HepG2 (cell line): Measurements from ENCODE around the gene SPTSSB. TPM values are rescaled to one million over a fixed set of nuclear protein-coding genes. Genes with fewer than 3 reads are reported as not detected.

ENCODE experiments used
- BRCA1 ChIP-seq: sonication (generic); formaldehyde crosslinking; IDR thresholded peaks from 2 replicates; pipeline ENCODE4 v1.4.0; 2020; ENCODE audit warnings: missing genetic modification reagents
- CBX5 ChIP-seq: sonication (generic); formaldehyde crosslinking; IDR thresholded peaks from 2 replicates; pipeline ENCODE4 v1.4.0; 2020; ENCODE audit warnings: missing genetic modification reagents, borderline replicate concordance
- ERF ChIP-seq: IDR thresholded peaks from 2 replicates; pipeline ENCODE4 v1.6.1; 2018; ENCODE audit warnings: missing biosample characterization, missing genetic modification reagents
- KDM5A ChIP-seq: fragments of 200-600 bp; sonication (generic); IDR thresholded peaks from 2 replicates; pipeline ENCODE4 v1.7.0; 2018; ENCODE audit warnings: antibody characterized with exemption, mild to moderate bottlenecking, low read length, borderline replicate concordance
- KMT2A ChIP-seq: sonication (generic); formaldehyde crosslinking; IDR thresholded peaks from 2 replicates; pipeline ENCODE4 v1.4.0; 2020; ENCODE audit warnings: missing genetic modification reagents
- MAFF ChIP-seq: IDR thresholded peaks from 2 replicates; pipeline ENCODE4 v1.6.1; 2011; ENCODE audit warnings: low read depth, low read length, improper control_type of control experiment
- RCOR2 ChIP-seq: IDR thresholded peaks from 2 replicates; pipeline ENCODE4 v1.6.1; 2016; ENCODE audit warnings: missing biosample characterization, missing genetic modification reagents
- SYNCRIP ChIP-seq: fragments of 200-400 bp; formaldehyde crosslinking; IDR thresholded peaks from 2 replicates; pipeline ENCODE4 v1.6.1; 2018; ENCODE audit warnings: mild to moderate bottlenecking, low read depth, low read length; ENCODE audit not compliant: insufficient read depth
- YEATS4 ChIP-seq: sonication (generic); formaldehyde crosslinking; IDR thresholded peaks from 2 replicates; pipeline ENCODE4 v1.4.0; 2020; ENCODE audit warnings: missing genetic modification reagents, borderline replicate concordance
- ZEB1 ChIP-seq: IDR thresholded peaks from 2 replicates; pipeline ENCODE4 v1.6.1; 2012; ENCODE audit warnings: mild to moderate bottlenecking, low read depth, inconsistent platforms; ENCODE audit not compliant: insufficient replicate concordance
- ZNF17 ChIP-seq: sonication (generic); formaldehyde crosslinking; IDR thresholded peaks from 2 replicates; pipeline ENCODE4 v1.5.0; 2020; ENCODE audit warnings: mild to moderate bottlenecking, missing genetic modification reagents
- polyA plus RNA-seq, 8 experiments: library from polyadenylated mRNA; depleted of rRNA in 3 of 8; stranded (reverse) in 7 of 8; unstranded in 1 of 8; fragments of >200 nt; fragmentation: Illumina TruSeq in 4 of 8; extraction: Trizol in 4 of 8; gene quantifications; 2 replicates each; pipeline versions ENCODE4 v1.2.1 to v1.2.3, GENCODE V29; 2011 to 2016; ENCODE audit warnings: low read depth in 4 of 8, missing spikeins in 1 of 8, mixed read lengths in 1 of 8; ENCODE audit not compliant: insufficient read depth in 1 of 8
- total RNA-seq, 5 experiments: library from RNA; depleted of rRNA; stranded (reverse); fragments of >200 nt; fragmentation: Illumina TruSeq; extraction: Trizol; gene quantifications; 2 replicates each; pipeline ENCODE4 v1.2.3, GENCODE V29; 2016; ENCODE audit warnings: low read depth in 1 of 5
- TF ChIP-seq, protein P1 (sequence below): sonication (generic); formaldehyde crosslinking; IDR thresholded peaks from 2 replicates; pipeline ENCODE4 v1.9.0; 2021; ENCODE audit warnings: missing genetic modification reagents, borderline replicate concordance
- TF ChIP-seq, protein P2 (sequence below): sonication (generic); formaldehyde crosslinking; IDR thresholded peaks from 2 replicates; pipeline ENCODE4 v1.4.0; 2020; ENCODE audit warnings: low read depth, missing genetic modification reagents
- TF ChIP-seq, protein P3 (sequence below): sonication (generic); formaldehyde crosslinking; conservative IDR thresholded peaks from 2 replicates; pipeline ENCODE4 v1.8.0; 2022; ENCODE audit warnings: mild to moderate bottlenecking, moderate library complexity, missing genetic modification reagents
- TF ChIP-seq, protein P4 (sequence below): sonication (generic); formaldehyde crosslinking; IDR thresholded peaks from 2 replicates; pipeline ENCODE4 v1.5.1; 2020; ENCODE audit warnings: mild to moderate bottlenecking, missing genetic modification reagents, borderline replicate concordance
- TF ChIP-seq, protein P5 (sequence below): sonication (generic); formaldehyde crosslinking; IDR thresholded peaks from 2 replicates; pipeline ENCODE4 v1.8.1; 2023; ENCODE audit warnings: mild to moderate bottlenecking, moderate library complexity, missing genetic modification reagents
- TF ChIP-seq, protein P6 (sequence below): sonication (generic); formaldehyde crosslinking; IDR thresholded peaks from 2 replicates; pipeline ENCODE4 v1.5.1; 2020; ENCODE audit warnings: mild to moderate bottlenecking, missing genetic modification reagents

The SPTSSB gene
- total and polyA plus RNA-seq, 2 of the 13 experiments (the other 11 are each of a cell fraction or from before 2014, with no cell fraction given), result 0.51 to 2.4 TPM

DNA sequence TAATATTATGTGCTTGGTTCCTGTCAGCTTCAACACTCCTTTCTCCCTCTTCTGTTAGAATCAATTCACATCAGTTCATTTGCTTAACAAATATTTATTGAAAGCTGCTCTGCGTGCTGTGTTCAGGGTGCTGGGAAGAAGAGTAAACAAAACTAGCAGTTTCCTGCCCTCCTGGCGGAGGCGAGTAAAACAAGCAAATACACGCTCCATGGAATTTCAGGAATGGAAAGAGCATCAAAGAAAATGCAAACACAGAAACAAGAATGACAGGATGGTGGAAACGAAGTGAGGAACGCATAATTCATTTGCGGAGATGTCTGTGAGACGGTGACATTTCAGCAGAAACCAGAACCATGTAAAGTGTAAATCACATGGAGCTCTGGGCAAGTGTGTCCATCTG, 49.4 kb upstream of the SPTSSB start (continued):
- TF ChIP-seq, protein P1, sequence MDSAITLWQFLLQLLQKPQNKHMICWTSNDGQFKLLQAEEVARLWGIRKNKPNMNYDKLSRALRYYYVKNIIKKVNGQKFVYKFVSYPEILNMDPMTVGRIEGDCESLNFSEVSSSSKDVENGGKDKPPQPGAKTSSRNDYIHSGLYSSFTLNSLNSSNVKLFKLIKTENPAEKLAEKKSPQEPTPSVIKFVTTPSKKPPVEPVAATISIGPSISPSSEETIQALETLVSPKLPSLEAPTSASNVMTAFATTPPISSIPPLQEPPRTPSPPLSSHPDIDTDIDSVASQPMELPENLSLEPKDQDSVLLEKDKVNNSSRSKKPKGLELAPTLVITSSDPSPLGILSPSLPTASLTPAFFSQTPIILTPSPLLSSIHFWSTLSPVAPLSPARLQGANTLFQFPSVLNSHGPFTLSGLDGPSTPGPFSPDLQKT (CRISPR knock-in tag), result no peak
- TF ChIP-seq SYNCRIP (no peak), BRCA1 (CRISPR knock-in tag) (no peak), MAFF (0 out of 2 replicates have a peak, but pooled peaks have one; percentile 39), ZNF17 (no peak), ERF (peak; percentile 84), KMT2A (no peak), RCOR2 (CRISPR knock-in tag) (peak; percentile 87), YEATS4 (CRISPR knock-in tag) (no peak), CBX5 (CRISPR knock-in tag) (peak; percentile 53; the same call in 1 of the 2 replicates), KDM5A (no peak), ZEB1 (peak; percentile 44)
- TF ChIP-seq, protein P2, sequence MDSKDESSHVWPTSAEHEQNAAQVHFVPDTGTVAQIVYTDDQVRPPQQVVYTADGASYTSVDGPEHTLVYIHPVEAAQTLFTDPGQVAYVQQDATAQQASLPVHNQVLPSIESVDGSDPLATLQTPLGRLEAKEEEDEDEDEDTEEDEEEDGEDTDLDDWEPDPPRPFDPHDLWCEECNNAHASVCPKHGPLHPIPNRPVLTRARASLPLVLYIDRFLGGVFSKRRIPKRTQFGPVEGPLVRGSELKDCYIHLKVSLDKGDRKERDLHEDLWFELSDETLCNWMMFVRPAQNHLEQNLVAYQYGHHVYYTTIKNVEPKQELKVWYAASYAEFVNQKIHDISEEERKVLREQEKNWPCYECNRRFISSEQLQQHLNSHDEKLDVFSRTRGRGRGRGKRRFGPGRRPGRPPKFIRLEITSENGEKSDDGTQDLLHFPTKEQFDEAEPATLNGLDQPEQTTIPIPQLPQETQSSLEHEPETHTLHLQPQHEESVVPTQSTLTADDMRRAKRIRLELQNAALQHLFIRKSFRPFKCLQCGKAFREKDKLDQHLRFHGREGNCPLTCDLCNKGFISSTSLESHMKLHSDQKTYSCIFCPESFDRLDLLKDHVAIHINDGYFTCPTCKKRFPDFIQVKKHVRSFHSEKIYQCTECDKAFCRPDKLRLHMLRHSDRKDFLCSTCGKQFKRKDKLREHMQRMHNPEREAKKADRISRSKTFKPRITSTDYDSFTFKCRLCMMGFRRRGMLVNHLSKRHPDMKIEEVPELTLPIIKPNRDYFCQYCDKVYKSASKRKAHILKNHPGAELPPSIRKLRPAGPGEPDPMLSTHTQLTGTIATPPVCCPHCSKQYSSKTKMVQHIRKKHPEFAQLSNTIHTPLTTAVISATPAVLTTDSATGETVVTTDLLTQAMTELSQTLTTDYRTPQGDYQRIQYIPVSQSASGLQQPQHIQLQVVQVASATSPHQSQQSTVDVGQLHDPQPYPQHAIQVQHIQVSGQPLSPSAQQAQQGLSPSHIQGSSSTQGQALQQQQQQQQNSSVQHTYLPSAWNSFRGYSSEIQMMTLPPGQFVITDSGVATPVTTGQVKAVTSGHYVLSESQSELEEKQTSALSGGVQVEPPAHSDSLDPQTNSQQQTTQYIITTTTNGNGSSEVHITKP (CRISPR knock-in tag), result 0 out of 2 replicates have a peak, but pooled peaks have one; percentile 41
- TF ChIP-seq, protein P3, sequence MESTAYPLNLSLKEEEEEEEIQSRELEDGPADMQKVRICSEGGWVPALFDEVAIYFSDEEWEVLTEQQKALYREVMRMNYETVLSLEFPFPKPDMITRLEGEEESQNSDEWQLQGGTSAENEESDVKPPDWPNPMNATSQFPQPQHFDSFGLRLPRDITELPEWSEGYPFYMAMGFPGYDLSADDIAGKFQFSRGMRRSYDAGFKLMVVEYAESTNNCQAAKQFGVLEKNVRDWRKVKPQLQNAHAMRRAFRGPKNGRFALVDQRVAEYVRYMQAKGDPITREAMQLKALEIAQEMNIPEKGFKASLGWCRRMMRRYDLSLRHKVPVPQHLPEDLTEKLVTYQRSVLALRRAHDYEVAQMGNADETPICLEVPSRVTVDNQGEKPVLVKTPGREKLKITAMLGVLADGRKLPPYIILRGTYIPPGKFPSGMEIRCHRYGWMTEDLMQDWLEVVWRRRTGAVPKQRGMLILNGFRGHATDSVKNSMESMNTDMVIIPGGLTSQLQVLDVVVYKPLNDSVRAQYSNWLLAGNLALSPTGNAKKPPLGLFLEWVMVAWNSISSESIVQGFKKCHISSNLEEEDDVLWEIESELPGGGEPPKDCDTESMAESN (CRISPR knock-in tag), result no peak
- TF ChIP-seq, protein P4, sequence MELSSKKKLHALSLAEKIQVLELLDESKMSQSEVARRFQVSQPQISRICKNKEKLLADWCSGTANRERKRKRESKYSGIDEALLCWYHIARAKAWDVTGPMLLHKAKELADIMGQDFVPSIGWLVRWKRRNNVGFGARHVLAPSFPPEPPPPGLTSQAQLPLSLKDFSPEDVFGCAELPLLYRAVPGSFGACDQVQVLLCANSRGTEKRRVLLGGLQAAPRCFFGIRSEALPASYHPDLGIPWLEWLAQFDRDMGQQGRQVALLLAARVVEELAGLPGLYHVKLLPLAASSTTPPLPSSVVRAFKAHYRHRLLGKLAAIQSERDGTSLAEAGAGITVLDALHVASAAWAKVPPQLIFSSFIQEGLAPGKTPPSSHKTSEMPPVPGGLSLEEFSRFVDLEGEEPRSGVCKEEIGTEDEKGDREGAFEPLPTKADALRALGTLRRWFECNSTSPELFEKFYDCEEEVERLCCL (CRISPR knock-in tag), result no peak
- TF ChIP-seq, protein P5, sequence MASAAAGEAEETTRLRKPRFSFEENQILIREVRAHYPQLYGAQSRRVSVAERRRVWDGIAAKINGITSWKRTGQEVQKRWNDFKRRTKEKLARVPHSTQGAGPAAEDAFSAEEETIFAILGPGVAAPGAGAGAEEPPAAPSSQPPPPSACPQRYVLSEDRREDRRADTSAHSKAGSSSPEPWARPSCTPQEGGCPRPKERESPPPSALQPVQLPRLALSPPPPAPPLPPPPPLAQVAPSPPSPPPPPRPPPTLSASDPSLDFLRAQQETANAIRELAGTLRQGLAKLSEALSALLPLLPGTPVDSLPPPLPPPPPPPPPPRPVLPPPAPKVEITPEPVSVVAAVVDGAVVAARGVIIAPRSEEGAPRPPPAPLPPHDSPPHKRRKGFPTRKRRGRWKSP, result peak; percentile 70; the same call in 1 of the 2 replicates
- TF ChIP-seq, protein P6, sequence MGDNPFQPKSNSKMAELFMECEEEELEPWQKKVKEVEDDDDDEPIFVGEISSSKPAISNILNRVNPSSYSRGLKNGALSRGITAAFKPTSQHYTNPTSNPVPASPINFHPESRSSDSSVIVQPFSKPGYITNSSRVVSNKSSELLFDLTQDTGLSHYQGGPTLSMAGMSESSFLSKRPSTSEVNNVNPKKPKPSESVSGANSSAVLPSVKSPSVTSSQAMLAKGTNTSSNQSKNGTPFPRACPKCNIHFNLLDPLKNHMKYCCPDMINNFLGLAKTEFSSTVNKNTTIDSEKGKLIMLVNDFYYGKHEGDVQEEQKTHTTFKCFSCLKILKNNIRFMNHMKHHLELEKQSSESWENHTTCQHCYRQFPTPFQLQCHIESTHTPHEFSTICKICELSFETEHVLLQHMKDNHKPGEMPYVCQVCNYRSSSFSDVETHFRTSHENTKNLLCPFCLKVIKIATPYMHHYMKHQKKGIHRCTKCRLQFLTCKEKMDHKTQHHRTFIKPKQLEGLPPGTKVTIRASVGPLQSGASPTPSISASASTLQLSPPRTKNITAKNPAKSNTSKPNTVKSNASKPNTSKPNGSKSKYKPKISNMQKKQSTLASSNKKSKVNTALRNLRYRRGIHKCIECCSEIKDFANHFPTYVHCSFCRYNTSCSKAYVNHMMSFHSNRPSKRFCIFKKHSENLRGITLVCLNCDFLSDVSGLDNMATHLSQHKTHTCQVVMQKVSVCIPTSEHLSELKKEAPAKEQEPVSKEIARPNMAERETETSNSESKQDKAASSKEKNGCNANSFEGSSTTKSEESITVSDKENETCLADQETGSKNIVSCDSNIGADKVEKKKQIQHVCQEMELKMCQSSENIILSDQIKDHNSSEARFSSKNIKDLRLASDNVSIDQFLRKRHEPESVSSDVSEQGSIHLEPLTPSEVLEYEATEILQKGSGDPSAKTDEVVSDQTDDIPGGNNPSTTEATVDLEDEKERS (CRISPR knock-in tag), result no peak
